ENCODE results near the gene NACC1. TPM values are rescaled to one million over a fixed set of nuclear protein-coding genes. Genes with fewer than 3 reads are reported as not detected.

The NACC1 gene
- total RNA-seq, 1 donor from 2014 or later, result 45.1 TPM

- no peak overlapping the region for H3K4me3 Mint-ChIP-seq (ENCODE audit: unreplicated experiment)
Measured at GRCh38 chr19:13133241-13133870, 15.3 kb downstream of the NACC1 start.

GRCh38 chr19:13134626-13135025, 16.6 kb downstream of the NACC1 start:
- Mint-ChIP-seq H3K9me3 (ENCODE audit: unreplicated experiment) (no peaks in the 10 kb centered on the region), H3K4me3 (ENCODE audit: unreplicated experiment) (no peak overlapping the region), H3K27me3 (ENCODE audit: unreplicated experiment) (no peaks in the 10 kb centered on the region), H3K36me3 (ENCODE audit: unreplicated experiment) (peaks cover 7% of the 10 kb centered on the region), H3K4me1 (ENCODE audit: unreplicated experiment) (peaks cover 8% of the 10 kb centered on the region), H3K27ac (ENCODE audit: unreplicated experiment) (no peak overlapping the region)
- no peak for TF ChIP-seq CTCF (IDR thresholded peaks at IDR 0.05)
- no peak for DNase-seq (ENCODE audit: extremely low spot score, unreplicated experiment)

More at GRCh38 chr19:13133241-13133870, 15.3 kb downstream of the NACC1 start:
- H3K4me1 Mint-ChIP-seq (ENCODE audit: unreplicated experiment), result peaks cover 2% of the 10 kb centered on the region
- peak overlapping the region; percentile 44 for H3K27ac Mint-ChIP-seq (ENCODE audit: unreplicated experiment)
- DNase-seq (ENCODE audit: extremely low spot score, unreplicated experiment), result no peak
- peaks cover 4% of the 10 kb centered on the region for H3K36me3 Mint-ChIP-seq (ENCODE audit: unreplicated experiment)
- H3K27me3 Mint-ChIP-seq (ENCODE audit: unreplicated experiment), result no peaks in the 10 kb centered on the region
- no peaks in the 10 kb centered on the region for H3K9me3 Mint-ChIP-seq (ENCODE audit: unreplicated experiment)
- TF ChIP-seq CTCF (IDR thresholded peaks at IDR 0.05), result no peak

- no peaks in the 10 kb centered on the region for H3K9me3 Mint-ChIP-seq (ENCODE audit: unreplicated experiment)
Measured at GRCh38 chr19:13135068-13136062, 17.3 kb downstream of the NACC1 start.

GRCh38 chr19:13137290-13137794, 19.3 kb downstream of the NACC1 start:
- Mint-ChIP-seq H3K9me3 (ENCODE audit: unreplicated experiment) (no peaks in the 10 kb centered on the region), H3K27me3 (ENCODE audit: unreplicated experiment) (no peaks in the 10 kb centered on the region), H3K36me3 (ENCODE audit: unreplicated experiment) (peaks cover 7% of the 10 kb centered on the region), H3K27ac (ENCODE audit: unreplicated experiment) (no peak overlapping the region), H3K4me3 (ENCODE audit: unreplicated experiment) (no peak overlapping the region), H3K4me1 (ENCODE audit: unreplicated experiment) (peaks cover 10% of the 10 kb centered on the region)
- no peak for TF ChIP-seq CTCF (IDR thresholded peaks at IDR 0.05)
- DNase-seq (ENCODE audit: extremely low spot score, unreplicated experiment), result no peak

More at GRCh38 chr19:13135068-13136062, 17.3 kb downstream of the NACC1 start:
- TF ChIP-seq CTCF (IDR thresholded peaks at IDR 0.05), result no peak
- H3K27ac Mint-ChIP-seq (ENCODE audit: unreplicated experiment), result no peak overlapping the region
- peaks cover 7% of the 10 kb centered on the region for H3K36me3 Mint-ChIP-seq (ENCODE audit: unreplicated experiment)
- peaks cover 10% of the 10 kb centered on the region for H3K4me1 Mint-ChIP-seq (ENCODE audit: unreplicated experiment)
- DNase-seq (ENCODE audit: extremely low spot score, unreplicated experiment), result no peak
- H3K4me3 Mint-ChIP-seq (ENCODE audit: unreplicated experiment), result no peak overlapping the region
- H3K27me3 Mint-ChIP-seq (ENCODE audit: unreplicated experiment), result no peaks in the 10 kb centered on the region

Measured in osteocyte (in vitro differentiated cells).